Stimulated activated CD8-positive, alpha-beta memory T cell treated with anti-CD3 and anti-CD28 coated beads, Interleukin-7, amount 100 ng/mL, for 4 hours (primary cell): ENCODE results near the gene SRGAP2C.
"Not testable (repeated sequence)": the region's sequence is repeated elsewhere in the genome, so short reads cannot be mapped to it uniquely, and the experiment has no call there.

Source experiments
- DNase-seq, 2 donors: peaks; one replicate each; pipeline ENCODE4 v3.0.0-alpha.2; 2020; ENCODE audit warnings: low read depth in 2 of 2

The SRGAP2C gene

GRCh38 chr1:121186191-121186590 lies 1.4 kb downstream of the SRGAP2C start:
- DNase-seq, result not testable (repeated sequence)

GRCh38 chr1:121187914-121188313 lies 3.1 kb downstream of the SRGAP2C start:
- DNase-seq, result not testable (repeated sequence)

- not testable (repeated sequence) for DNase-seq
These were observed 7.7 kb downstream of the SRGAP2C start for GRCh38 chr1:121192512-121192911.

- DNase-seq, result not testable (repeated sequence)
These were observed 12.5 kb downstream of the SRGAP2C start for GRCh38 chr1:121197095-121197882.

GRCh38 chr1:121199763-121200162 lies 15.0 kb downstream of the SRGAP2C start:
- not testable (repeated sequence) for DNase-seq

- not testable (repeated sequence) for DNase-seq
These were observed 15.5 kb downstream of the SRGAP2C start for GRCh38 chr1:121200232-121200631.

GRCh38 chr1:121200985-121201981 lies 16.5 kb downstream of the SRGAP2C start:
- not testable (repeated sequence) for DNase-seq

GRCh38 chr1:121202986-121203385 lies 18.2 kb downstream of the SRGAP2C start:
- DNase-seq, result not testable (repeated sequence)

GRCh38 chr1:121205786-121206711 lies 21.3 kb downstream of the SRGAP2C start:
- not testable (repeated sequence) for DNase-seq

- DNase-seq, result not testable (repeated sequence)
These were observed 22.6 kb downstream of the SRGAP2C start for GRCh38 chr1:121207328-121207727.

GRCh38 chr1:121208375-121208774 lies 23.6 kb downstream of the SRGAP2C start:
- DNase-seq, result not testable (repeated sequence)

- not testable (repeated sequence) for DNase-seq
These were observed 26.0 kb downstream of the SRGAP2C start for GRCh38 chr1:121210778-121211177.

GRCh38 chr1:121213491-121213890 lies 28.7 kb downstream of the SRGAP2C start:
- not testable (repeated sequence) for DNase-seq

GRCh38 chr1:121214544-121215156 lies 29.9 kb downstream of the SRGAP2C start:
- not testable (repeated sequence) for DNase-seq

GRCh38 chr1:121215699-121216417 lies 31.1 kb downstream of the SRGAP2C start:
- not testable (repeated sequence) for DNase-seq

GRCh38 chr1:121216676-121217075 lies 31.9 kb downstream of the SRGAP2C start:
- DNase-seq, result not testable (repeated sequence)

- DNase-seq, result not testable (repeated sequence)
These were observed 37.0 kb downstream of the SRGAP2C start for GRCh38 chr1:121221770-121222169.

- DNase-seq, result not testable (repeated sequence)
These were observed 39.9 kb downstream of the SRGAP2C start for GRCh38 chr1:121224714-121225113.

GRCh38 chr1:121226295-121226904 lies 41.6 kb downstream of the SRGAP2C start:
- not testable (repeated sequence) for DNase-seq
